SKM-1 (cell line): ENCODE results near the gene CCDC157.

Experiments
- DNase-seq: peaks from one replicate; lab custom pipeline; 2025; ENCODE audit not compliant: unreplicated experiment; lab: John Stamatoyannopoulos, UW

Gene CCDC157

GRCh38 chr22:30351226-30351625 lies 5.6 kb upstream of the CCDC157 start:
- no peak for DNase-seq

GRCh38 chr22:30354644-30355043 lies 2.2 kb upstream of the CCDC157 start:
- no peak for DNase-seq

- no peak for DNase-seq
Measured at GRCh38 chr22:30357236-30357570, 396 bp downstream of the CCDC157 start.

GRCh38 chr22:30357650-30358215 lies 926 bp downstream of the CCDC157 start:
- no peak for DNase-seq

DNA sequence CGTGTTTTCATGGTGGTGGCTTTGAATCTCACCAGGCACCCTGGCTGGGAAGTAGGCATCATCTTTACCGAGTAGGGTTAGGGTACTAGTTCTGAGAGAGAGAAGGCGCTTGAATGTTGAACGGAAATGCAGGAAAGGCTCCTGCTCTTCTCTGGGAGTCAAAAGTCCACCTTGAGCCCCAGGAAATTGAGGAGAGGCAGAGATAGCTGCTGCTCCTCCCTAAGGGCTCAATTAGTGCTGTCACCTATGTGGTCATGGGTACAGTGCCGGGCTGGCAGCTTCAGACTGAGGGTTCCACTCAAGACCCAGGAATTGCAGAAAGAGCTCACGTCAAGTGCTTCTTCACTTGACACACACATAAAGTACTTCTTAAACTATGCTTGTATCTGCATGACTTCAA lies 1.7 kb downstream of the CCDC157 start:
- DNase-seq, result no peak

- DNase-seq, result no peak
Measured at GRCh38 chr22:30361916-30362650, 5.3 kb downstream of the CCDC157 start.

DNA sequence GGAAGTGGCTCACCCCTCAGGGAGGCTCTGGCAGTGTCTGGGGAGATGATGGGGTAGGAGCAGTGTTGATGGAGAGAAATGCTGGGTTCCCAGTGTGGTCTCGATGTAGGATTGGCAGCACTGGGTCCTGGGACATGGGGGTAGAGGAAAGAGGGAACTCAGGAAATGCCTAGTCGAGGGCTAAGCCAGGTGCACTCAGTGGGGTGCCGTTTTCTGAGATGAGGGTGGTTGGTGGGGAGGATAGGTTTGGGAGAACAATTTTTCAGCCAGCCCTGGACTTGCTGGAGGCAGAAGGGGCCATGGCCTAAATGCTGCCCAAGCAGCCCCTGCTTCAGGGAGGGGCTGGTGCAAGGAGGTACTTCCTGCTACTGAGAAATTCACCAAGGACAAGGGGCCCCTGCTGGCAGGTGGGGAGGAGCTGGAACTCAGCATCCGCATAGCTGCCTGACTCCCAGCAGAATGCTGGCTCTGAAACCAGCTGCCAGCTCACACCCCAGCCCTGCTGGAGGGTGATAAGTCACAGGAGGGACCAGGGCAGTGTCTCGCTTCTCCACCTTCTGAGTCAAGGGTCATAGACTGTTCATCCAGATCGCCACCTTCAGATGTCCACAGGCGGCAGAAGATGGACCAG lies 6.0 kb downstream of the CCDC157 start:
- DNase-seq, result no peak

- DNase-seq, result no peak
Measured at GRCh38 chr22:30365891-30366290, 9.1 kb downstream of the CCDC157 start.

DNA sequence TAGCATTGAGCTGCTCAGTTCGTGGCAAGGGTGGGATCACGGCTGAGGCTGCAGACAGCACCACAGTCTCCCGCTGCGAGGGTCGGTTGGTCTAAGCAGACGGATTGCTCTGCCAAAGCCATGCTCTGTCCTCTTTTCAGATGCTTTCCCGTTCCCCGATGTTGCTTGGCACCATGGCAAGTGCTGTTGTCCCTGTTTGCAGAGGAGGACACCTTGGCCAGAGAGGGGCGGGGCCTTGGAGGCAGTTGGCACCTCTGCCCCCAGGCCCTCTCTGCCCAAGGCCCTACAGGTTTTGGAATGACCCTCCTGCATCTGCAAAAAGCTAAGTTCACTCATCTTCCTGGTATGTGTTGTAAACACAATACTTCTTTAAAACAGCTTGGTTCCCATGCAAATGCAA lies 11.6 kb downstream of the CCDC157 start:
- DNase-seq, result no peak

DNA sequence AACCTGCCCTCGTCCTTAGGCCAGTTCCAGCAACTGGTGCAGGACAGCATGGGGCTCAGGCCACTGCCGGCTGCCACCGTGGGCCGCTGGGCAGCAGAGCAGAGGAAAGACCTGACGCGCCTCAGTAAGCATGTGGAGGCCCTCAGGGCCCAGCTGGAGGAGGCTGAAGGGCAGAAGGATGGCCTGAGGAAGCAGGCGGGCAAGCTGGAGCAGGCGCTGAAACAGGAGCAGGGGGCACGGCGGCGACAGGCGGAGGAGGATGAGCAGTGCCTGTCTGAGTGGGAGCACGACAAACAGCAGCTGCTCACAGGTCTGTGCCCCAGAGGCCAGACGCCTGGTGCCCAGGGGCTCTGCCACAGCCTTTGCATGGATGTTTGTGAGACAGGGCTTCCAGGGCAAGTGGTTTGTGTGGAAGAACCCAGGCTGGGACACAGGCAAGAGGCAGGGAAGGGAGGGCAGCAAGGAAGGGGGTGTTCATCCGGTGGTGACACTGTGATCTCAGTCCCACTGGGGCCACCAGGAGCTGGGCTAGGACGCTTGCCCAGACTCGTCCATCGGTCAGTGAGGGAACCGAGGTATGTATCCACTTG lies 13.9 kb downstream of the CCDC157 start:
- DNase-seq, result no peak

DNA sequence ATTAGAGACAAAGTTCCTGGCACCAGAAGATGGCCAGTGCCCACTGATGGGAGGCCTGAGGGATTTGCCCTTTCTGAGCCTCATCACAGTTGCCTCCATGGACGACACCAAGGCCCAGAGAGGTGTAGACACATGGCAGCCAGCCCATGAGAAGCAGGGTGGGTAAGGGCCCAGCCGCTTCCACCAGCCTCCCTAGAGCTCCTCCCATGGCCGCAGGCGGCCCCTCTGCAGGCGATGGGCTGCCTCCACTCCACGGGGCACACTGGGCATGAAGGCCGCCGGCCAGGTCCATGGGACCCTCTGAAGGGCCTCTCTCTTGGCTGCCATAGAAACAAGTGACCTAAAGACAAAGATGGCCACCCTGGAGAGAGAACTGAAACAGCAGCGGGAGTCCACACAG lies 14.5 kb downstream of the CCDC157 start:
- no peak for DNase-seq

DNA sequence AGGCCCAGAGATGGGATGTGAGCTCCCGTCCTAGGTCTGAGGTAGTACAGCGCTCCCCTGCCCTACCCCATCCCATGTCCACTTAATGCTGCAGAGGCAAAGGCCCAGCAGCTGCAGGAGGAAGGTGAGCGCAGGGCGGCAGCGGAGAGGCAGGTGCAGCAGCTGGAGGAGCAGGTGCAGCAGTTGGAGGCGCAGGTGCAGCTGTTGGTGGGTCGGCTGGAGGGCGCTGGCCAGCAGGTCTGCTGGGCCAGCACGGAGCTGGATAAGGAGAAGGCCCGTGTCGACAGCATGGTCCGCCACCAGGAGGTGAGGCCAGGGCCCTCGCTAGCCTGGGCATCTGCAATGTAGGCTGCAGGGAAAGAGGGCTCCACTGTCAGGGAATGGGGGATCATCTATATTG lies 15.2 kb downstream of the CCDC157 start:
- DNase-seq, result no peak

DNA sequence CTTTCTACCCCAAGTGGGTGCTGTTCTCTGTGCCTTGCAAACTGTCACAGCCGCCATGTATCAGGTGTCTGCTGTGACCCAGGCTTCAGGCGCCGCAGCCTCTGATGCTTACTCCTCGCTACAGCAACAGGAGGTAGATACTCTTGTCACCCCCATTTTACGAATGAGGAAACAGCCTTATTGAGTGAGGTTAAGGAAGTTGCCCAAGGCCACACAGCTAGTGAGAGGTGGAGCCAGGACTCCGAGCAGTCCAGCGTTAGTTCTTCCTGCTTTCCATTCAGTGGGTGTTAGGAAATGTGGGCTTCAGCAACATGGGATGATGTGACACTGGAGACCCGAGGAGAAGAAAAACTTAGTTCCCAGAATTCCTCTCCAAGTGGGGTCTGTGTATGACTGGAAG lies 16.1 kb downstream of the CCDC157 start:
- peak; percentile 88 for DNase-seq

- no peak for DNase-seq
Measured at GRCh38 chr22:30373331-30374325, 16.8 kb downstream of the CCDC157 start.

DNA sequence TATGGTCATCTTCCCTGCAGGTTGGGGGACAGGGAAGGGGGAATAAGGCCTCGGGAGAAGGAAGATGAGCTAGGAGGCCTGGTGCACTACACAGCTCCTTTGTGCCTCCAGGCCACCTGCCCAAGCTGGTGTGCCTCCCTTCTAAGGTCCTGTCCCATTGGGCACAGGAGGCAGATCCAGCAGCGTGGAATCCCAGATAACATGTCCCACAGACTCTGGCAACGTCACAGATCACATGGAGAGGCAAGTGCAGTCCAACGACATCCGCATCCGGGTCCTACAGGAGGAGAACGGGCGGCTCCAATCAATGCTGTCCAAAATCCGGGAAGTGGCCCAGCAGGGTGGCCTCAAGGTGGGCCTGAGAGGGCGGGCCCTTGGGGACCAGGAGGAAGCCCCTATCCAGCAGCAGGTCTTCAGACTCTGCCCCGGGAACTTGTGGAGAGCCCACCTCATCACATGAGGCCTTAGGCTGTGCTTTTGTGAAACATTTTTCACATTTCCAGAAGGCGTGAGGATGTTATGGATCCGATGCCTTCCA lies 18.6 kb downstream of the CCDC157 start:
- no peak for DNase-seq

DNA sequence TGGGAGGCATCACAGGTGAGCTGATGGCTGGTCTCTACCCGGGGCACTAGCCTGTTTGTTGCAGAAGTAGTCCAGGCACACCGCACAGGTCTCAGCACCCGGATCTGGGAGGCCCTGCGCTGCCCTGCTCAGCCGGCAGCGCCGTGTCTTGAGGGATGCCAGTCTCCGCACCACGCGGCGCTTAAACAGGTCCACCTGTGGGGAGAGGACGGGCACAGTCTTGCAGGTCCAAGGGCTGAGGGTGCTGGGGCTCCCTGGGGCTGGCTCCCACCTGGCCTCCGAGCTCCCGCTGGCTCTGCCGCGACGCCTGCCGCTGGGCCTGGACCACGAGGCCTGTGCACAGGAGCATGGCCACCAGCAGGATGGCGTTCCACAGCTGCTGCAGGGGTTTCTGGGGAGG lies 23.2 kb downstream of the CCDC157 start:
- DNase-seq, result no peak

- DNase-seq, result no peak
Measured at GRCh38 chr22:30381264-30381663, 24.5 kb downstream of the CCDC157 start.

- no peak for DNase-seq
Measured at GRCh38 chr22:30382340-30382739, 25.5 kb downstream of the CCDC157 start.

DNA sequence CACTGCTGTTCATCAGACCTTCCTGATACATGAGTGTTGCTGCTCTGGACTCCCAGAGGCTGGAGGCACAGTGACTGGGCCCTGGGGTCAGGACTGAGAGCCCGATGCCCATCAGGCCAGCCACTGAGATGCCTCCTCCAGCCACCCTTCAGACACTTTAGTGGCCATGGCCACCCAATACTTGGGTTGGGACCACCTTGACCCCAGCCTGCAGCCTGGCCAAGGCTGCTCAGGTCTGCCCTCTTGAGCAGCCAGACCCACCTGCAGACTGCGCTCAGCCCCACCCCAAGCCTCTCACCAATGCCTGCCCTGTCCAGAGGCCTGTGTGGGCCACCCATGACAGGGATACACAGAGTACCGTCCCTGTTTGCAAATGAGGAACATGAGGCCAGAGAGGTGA lies 26.3 kb downstream of the CCDC157 start:
- no peak for DNase-seq

DNA sequence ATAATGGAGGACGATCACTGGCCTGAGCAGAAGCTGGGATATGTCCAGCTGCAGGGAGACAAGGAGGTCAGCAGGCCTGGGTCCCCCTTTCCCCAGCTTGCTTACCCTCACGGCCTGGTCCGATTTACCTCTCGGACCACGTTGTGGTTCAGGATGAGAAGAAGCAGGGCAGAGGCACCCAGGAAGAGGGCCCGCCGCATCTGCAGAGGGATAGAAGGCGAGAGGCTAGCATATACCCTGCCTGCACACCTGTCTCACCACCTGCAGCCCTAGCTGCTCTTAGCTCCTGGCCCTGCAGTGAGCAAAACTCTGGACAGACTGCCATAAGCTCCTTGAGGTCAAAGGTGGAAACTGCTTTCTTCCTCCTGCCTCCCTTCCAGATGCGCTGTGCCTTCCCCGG lies 29.1 kb downstream of the CCDC157 start:
- no peak for DNase-seq

- no peak for DNase-seq
Measured at GRCh38 chr22:30386608-30386959, 29.8 kb downstream of the CCDC157 start.
